GM21786 (cell line): ENCODE measurements around the gene PEPD.

Source experiments
- ATAC-seq: cut with Tn5 transposase; IDR thresholded peaks from one replicate; pipeline ENCODE4 v1.9.1; 2021; ENCODE audit not compliant: unreplicated experiment

Gene PEPD

GRCh38 chr19:33409906-33410685 lies 111.5 kb downstream of the PEPD start:
- no peak for ATAC-seq

- ATAC-seq = no peak
Observed at GRCh38 chr19:33408538-33409434, 112.8 kb downstream of the PEPD start.

DNA sequence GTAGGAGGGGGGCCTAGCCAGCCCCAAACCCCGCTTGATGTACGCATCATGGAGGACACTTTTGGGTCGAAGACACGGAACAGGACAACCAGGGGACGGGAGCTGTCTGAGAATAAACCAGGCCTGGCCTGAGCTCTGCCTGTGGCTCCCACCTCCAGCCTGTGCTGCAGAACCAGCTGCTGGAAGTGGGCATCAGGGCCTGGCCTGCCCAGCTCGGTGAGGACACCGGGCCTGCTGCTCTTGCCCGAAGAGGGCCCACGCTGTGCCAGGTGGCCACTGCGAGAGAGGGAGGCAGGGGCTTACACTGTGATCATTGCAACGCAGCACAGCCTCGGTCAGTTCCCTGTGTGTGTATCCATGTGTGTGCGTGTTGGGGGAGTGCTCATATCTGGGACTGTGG lies 113.5 kb downstream of the PEPD start:
- ATAC-seq = no peak

DNA sequence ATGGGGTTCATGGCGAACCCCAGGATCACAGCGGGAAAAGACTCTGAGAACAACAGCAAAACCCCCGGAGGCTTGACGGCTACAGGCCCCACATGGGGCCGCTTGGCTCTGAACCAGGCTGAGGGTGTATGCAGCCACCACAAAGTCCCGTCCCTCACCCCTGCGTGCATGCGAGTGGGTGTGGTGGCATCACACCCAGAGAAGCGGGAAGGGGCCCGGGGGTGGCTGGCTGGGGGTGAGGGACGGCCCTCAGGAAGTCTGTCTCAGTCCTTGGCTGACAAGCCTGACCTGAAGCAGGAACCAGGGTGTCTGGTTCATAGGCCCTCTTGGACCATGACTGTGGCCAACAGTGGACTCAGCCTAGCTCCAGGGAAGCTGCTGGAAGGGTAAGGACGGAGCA lies 113.9 kb downstream of the PEPD start:
- no peak for ATAC-seq

DNA sequence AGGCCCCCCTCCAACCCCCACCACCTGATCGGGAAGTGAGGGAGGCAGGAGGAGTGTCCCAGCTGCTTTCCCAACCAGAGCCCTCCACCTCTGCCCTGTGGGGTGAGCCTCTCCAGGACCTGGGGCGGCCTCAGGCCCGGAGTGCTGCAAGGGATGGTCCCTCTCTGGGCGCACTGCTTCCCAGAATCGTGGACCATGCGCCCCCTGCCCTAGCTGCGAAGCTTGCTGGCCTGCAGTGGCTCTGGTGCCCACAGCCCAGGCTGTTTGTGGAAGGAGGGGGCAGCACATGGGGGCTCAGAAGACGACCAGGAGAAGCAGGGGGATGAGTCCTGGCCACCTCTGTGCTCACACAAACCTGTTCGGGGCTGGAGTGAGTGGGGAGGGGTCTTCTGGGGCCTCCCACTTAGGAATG lies 114.4 kb downstream of the PEPD start:
- ATAC-seq = no peak

GRCh38 chr19:33406521-33407139 lies 115.0 kb downstream of the PEPD start:
- no peak for ATAC-seq

GRCh38 chr19:33405553-33406461 lies 115.8 kb downstream of the PEPD start:
- ATAC-seq = no peak

DNA sequence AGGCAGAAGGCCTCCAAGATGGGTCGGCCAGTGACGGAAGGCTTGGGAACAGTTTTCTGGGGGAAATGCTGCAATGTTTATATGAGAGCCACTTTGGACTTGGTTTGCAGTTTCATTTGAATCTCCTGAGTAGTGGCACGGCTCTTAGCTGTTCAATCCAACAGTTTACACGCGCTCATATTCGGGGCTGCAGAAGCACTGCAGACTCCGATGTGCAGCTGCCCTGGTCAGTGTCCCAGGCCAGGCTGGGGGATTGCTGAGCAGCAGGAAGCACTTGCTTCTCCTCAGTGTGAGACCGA lies 116.4 kb downstream of the PEPD start:
- no peak for ATAC-seq

- ATAC-seq = no peak
Observed at GRCh38 chr19:33404506-33405253, 116.9 kb downstream of the PEPD start.

GRCh38 chr19:33403973-33404304 lies 117.7 kb downstream of the PEPD start:
- ATAC-seq = no peak

- ATAC-seq = no peak
Observed at GRCh38 chr19:33403221-33403972, 118.2 kb downstream of the PEPD start.

DNA sequence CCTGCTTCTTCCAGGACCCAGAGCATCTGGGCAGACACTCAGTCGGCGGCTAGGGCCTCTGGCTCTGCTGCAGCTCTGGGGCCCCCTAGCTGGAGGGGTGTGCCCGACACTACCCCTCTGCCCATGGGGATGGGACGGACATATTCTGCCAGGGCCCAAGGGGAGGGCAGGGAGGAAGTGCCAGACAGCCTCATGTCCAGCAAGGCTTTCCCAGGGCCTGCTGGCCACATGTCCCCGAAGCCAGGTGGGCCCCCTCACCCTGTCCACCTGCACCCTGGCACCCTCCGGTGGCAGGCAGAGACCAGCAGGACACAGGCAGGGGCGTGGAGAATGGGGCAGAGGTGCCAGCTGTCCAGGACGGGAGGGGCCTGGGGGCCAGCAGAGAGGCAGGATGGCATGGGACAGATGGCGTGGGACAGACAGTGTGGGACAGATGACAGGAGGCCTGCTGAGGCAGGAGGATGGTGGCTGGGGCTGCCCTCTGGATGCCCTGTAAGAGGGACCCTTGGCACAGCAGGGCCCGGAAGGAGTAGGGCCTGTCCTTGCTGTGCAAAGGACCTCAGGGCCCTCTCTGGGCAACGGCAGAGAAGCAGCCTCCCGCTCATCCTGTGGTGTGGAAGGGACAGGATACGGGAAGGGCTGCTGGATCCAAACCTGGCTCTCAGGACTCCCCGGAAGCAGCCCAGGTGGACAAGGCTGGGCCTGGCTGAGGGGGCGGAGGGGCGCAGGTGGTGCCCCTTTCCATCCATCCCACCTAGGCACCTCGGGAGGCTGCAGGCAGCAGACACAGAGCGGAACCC lies 119.0 kb downstream of the PEPD start:
- ATAC-seq = no peak

- ATAC-seq = no peak
Observed at GRCh38 chr19:33401683-33402420, 119.7 kb downstream of the PEPD start.

DNA sequence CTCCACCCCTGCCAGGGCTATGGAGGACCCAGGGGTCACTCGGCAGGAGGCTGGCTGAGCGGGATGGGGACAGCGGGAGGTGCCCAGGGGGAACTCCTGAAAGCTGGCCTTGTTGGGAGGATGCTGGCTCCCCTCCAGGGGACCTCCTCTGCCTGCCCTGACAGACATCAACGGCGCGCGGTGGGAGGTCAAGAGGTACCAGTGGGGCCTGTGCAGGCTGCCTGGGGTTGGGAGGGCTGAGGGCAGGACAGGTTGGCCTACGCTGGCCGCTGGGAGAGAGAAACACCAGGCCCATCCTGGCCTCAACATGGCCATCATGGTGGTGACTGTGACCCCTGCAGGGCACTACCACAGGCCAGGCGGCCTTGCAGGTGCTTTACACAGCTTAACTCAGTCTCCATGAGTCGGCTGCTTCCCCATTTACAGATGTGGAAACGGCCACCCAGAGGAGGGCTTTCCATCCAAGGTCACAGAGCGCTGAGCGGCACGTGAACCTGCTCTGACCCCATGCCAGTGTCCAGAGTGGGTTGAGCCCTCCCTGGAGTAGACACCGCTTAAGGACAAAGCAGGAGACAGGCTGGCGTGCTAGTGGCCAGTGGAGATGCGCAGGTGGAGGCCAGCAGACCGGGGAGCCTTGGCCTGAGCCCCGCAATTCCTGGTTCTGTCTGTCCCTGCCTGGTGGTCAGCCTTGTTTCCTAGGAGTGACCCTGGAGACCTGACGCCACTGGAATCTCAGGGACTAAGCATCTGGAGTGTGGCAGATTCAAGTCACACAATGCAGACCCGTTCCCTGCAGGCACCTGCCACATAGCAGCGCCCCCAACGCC lies 120.5 kb downstream of the PEPD start:
- no peak for ATAC-seq

DNA sequence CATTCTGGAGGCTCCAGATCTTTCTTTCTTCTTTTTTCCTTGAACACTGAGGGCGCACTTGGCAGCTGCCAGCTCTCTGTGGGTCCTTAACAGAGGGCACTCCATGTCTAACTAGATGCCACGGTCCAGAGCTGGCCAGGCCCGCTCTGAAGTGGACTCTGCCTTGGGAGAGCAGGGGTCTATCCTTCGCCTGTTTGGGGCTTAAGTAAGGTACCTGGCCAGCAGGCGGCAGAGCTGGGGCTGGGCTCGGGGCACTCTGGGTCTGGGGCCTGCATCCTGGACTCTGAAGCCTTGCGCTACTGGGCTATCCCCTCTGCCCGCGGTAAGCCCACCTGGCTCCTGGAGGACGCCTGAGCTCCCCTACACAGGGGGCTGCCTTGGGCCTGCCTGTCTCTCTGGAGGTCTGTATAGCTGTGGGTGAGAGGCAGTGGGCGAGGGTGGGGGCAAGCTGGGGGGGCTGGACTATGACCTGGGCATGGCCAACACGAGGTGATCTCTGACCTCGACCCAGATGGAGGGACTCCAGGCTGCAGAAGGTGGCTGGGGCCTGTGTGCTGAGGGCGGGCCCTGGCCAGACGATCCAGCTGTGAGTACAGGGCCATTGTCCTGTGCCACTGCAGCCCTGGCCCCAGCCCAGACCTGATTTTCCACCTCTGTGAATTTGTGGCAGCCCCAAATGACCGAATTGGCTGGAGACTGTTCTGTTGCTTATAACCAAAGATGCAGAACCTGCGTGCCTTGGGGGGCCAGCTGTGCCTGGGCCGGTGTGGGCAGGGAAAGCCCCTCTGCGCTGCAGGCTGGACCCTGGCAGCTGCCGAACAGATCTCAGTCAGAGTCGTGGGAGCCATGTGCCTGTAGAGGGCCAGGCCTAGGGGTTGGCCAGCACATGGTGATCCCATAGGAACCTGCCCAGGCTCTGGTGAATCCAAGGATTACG lies 121.6 kb downstream of the PEPD start:
- no peak for ATAC-seq

- ATAC-seq = no peak
Observed at GRCh38 chr19:33399081-33399744, 122.4 kb downstream of the PEPD start.
